ENCODE results near the gene TOM1L2.

TOM1L2 gene

DNA sequence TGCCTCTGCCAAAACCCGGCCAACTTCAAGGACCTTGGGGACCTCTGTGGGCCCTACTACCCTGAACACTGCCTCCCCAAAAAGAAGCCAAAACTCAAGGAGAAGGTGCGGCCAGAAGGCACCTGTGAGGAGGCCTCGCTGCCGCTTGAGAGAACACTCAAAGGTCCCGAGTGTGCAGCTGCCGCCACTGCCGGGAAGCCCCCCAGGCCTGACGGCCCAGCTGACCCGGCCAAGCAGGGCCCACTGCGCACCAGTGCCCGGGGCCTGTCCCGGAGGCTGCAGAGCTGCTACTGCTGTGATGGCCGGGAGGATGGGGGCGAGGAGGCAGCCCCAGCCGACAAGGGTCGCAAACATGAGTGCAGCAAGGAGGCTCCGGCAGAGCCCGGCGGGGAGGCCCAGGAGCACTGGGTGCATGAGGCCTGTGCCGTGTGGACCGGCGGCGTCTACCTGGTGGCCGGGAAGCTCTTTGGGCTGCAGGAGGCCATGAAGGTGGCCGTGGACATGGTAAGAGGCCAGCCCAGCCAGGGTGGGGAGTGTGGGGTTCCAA, 174.1 kb downstream of the TOM1L2 start:
- no peak for TF ChIP-seq CTCF (IDR thresholded peaks at IDR 0.05; ENCODE audit: control insufficient read depth, extremely low read depth, insufficient read depth)
- DNase-seq (ENCODE audit: low read depth): no peak
- H3K4me3 ChIP-seq (ENCODE audit: low read depth, low read length): no peak overlapping the region

DNA sequence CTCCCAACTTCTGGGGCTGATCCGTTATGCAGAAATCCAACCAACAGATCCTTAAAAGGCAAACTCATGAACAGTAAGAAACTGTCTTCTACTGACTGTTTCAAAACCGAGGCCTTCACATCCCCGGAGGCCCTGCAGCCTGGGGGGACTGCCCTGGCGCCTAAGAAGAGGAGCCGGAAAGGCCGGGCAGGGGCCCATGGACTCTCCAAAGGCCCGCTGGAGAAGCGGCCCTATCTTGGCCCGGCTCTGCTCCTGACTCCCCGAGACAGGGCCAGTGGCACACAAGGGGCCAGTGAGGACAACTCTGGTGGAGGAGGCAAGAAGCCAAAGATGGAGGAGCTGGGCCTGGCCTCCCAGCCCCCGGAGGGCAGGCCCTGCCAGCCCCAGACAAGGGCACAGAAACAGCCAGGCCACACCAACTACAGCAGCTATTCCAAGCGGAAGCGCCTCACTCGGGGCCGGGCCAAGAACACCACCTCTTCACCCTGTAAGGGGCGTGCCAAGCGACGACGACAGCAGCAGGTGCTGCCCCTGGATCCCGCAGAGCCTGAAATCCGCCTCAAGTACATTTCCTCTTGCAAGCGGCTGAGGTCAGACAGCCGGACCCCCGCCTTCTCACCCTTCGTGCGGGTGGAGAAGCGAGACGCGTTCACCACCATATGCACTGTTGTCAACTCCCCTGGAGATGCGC, 174.9 kb downstream of the TOM1L2 start:
- TF ChIP-seq CTCF (IDR thresholded peaks at IDR 0.05; ENCODE audit: control insufficient read depth, extremely low read depth, insufficient read depth): no peak
- DNase-seq (ENCODE audit: low read depth): no peak
- no peak overlapping the region for H3K4me3 ChIP-seq (ENCODE audit: low read depth, low read length)

DNA sequence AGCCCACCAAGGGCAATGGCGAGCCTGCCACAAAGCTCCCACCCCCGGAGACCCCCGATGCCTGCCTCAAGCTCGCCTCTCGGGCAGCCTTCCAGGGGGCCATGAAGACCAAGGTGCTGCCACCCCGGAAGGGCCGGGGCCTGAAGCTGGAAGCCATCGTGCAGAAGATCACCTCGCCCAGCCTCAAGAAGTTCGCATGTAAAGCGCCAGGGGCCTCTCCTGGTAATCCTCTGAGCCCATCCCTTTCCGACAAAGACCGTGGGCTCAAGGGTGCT, 175.5 kb downstream of the TOM1L2 start:
- no peak for TF ChIP-seq CTCF (IDR thresholded peaks at IDR 0.05; ENCODE audit: control insufficient read depth, extremely low read depth, insufficient read depth)
- no peak overlapping the region for H3K4me3 ChIP-seq (ENCODE audit: low read depth, low read length)
- no peak for DNase-seq (ENCODE audit: low read depth)

DNA sequence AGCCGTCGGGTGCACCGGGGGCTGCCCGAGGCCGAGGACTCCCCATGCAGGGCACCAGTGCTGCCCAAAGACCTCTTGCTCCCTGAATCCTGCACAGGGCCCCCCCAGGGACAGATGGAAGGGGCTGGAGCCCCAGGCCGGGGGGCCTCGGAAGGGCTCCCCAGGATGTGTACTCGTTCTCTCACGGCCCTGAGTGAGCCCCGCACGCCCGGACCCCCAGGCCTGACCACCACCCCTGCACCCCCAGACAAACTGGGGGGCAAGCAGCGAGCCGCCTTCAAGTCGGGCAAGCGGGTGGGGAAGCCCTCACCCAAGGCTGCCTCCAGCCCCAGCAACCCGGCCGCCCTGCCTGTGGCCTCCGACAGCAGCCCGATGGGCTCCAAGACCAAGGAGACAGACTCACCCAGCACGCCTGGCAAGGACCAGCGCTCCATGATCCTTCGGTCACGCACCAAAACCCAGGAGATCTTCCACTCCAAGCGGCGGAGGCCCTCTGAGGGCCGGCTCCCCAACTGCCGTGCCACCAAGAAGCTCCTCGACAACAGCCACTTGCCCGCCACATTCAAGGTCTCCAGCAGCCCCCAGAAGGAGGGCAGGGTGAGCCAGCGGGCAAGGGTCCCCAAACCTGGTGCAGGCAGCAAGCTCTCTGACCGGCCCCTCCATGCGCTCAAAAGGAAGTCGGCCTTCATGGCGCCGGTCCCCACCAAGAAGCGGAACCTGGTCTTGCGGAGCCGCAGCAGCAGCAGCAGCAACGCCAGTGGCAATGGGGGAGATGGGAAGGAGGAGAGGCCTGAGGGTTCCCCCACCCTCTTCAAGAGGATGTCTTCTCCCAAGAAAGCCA, 176.0 kb downstream of the TOM1L2 start:
- no peak overlapping the region for H3K4me3 ChIP-seq (ENCODE audit: low read depth, low read length)
- DNase-seq (ENCODE audit: low read depth): no peak
- no peak for TF ChIP-seq CTCF (IDR thresholded peaks at IDR 0.05; ENCODE audit: control insufficient read depth, extremely low read depth, insufficient read depth)

DNA sequence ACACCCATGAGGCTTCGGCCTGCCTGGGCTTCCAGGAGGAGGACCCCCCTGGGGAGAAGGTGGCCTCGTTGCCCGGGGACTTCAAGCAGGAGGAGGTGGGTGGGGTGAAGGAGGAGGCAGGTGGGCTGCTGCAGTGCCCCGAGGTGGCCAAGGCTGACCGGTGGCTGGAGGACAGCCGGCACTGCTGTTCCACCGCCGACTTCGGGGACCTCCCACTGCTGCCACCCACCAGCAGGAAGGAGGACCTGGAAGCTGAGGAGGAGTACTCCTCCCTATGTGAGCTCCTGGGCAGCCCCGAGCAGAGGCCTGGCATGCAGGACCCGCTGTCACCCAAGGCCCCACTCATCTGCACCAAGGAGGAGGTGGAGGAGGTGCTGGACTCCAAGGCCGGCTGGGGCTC, 176.9 kb downstream of the TOM1L2 start:
- no peak for TF ChIP-seq CTCF (IDR thresholded peaks at IDR 0.05; ENCODE audit: control insufficient read depth, extremely low read depth, insufficient read depth)
- no peak overlapping the region for H3K4me3 ChIP-seq (ENCODE audit: low read depth, low read length)
- no peak for DNase-seq (ENCODE audit: low read depth)

DNA sequence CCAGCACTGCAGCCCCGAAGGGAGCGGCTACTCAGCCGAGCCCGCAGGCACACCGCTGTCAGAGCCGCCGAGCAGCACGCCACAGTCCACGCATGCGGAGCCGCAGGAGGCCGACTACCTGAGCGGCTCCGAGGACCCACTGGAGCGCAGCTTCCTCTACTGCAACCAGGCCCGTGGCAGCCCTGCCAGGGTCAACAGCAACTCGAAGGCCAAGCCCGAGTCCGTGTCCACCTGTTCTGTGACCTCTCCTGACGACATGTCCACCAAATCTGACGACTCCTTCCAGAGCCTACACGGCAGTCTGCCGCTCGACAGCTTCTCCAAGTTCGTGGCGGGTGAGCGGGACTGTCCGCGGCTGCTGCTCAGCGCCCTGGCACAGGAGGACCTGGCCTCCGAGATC, 177.8 kb downstream of the TOM1L2 start:
- DNase-seq (ENCODE audit: low read depth): no peak
- H3K4me3 ChIP-seq (ENCODE audit: low read depth, low read length): no peak overlapping the region
- no peak for TF ChIP-seq CTCF (IDR thresholded peaks at IDR 0.05; ENCODE audit: control insufficient read depth, extremely low read depth, insufficient read depth)

All from LNCaP clone FGC (cell line).